ENCODE data around the gene UVRAG. TPM values are rescaled to one million over a fixed set of nuclear protein-coding genes. Genes with fewer than 3 reads are reported as not detected.
"Not testable (repeated sequence)": the region's sequence is repeated elsewhere in the genome, so short reads cannot be mapped to it uniquely, and the experiment has no call there.

Gene UVRAG
- total RNA-seq, 1 donor from 2014 or later = 18.6 TPM

GRCh38 chr11:75845324-75845723 lies 30.3 kb downstream of the UVRAG start:
- H3K27ac Mint-ChIP-seq = no peak overlapping the region
- H3K36me3 Mint-ChIP-seq (ENCODE audit: low read depth) = peaks cover 4% of the 10 kb centered on the region
- H3K27me3 Mint-ChIP-seq (ENCODE audit: insufficient read depth) = no peaks in the 10 kb centered on the region
- peaks cover 3% of the 10 kb centered on the region for H3K4me1 Mint-ChIP-seq (ENCODE audit: low read depth)
- intact Hi-C loops (cut with micrococcal nuclease) = no loop called here
- no peak overlapping the region for H3K4me3 Mint-ChIP-seq
- no peak for DNase-seq (ENCODE audit: low spot score)
- no peaks in the 10 kb centered on the region for H3K9me3 Mint-ChIP-seq

GRCh38 chr11:75849894-75850293 lies 34.9 kb downstream of the UVRAG start:
- H3K27ac Mint-ChIP-seq = no peak overlapping the region
- H3K4me1 Mint-ChIP-seq (ENCODE audit: low read depth) = peaks cover 14% of the 10 kb centered on the region
- H3K36me3 Mint-ChIP-seq (ENCODE audit: low read depth) = peaks cover 2% of the 10 kb centered on the region
- H3K9me3 Mint-ChIP-seq = no peaks in the 10 kb centered on the region
- no peak overlapping the region for H3K4me3 Mint-ChIP-seq
- DNase-seq (ENCODE audit: low spot score) = no peak
- no peaks in the 10 kb centered on the region for H3K27me3 Mint-ChIP-seq (ENCODE audit: insufficient read depth)
- intact Hi-C loops (cut with micrococcal nuclease) = no loop called here

- Mint-ChIP-seq H3K27me3 (ENCODE audit: insufficient read depth) (no peaks in the 10 kb centered on the region), H3K4me1 (ENCODE audit: low read depth) (peaks cover 14% of the 10 kb centered on the region), H3K36me3 (ENCODE audit: low read depth) (peaks cover 2% of the 10 kb centered on the region), H3K4me3 (no peak overlapping the region), H3K9me3 (no peaks in the 10 kb centered on the region), H3K27ac (no peak overlapping the region)
- no peak for DNase-seq (ENCODE audit: low spot score)
- intact Hi-C loops (cut with micrococcal nuclease) = no loop called here
These were observed 35.8 kb downstream of the UVRAG start for GRCh38 chr11:75850787-75851186.

GRCh38 chr11:75851203-75851602 lies 36.2 kb downstream of the UVRAG start:
- no peaks in the 10 kb centered on the region for H3K27me3 Mint-ChIP-seq (ENCODE audit: insufficient read depth)
- H3K36me3 Mint-ChIP-seq (ENCODE audit: low read depth) = peaks cover 2% of the 10 kb centered on the region
- no peak overlapping the region for H3K4me3 Mint-ChIP-seq
- peaks cover 14% of the 10 kb centered on the region for H3K4me1 Mint-ChIP-seq (ENCODE audit: low read depth)
- DNase-seq (ENCODE audit: low spot score) = no peak
- H3K27ac Mint-ChIP-seq = no peak overlapping the region
- no peaks in the 10 kb centered on the region for H3K9me3 Mint-ChIP-seq
- intact Hi-C loops (cut with micrococcal nuclease) = no loop called here

- intact Hi-C loops (cut with micrococcal nuclease) = no loop called here
- Mint-ChIP-seq H3K4me3 (no peak overlapping the region), H3K4me1 (ENCODE audit: low read depth) (peaks cover 14% of the 10 kb centered on the region), H3K9me3 (no peaks in the 10 kb centered on the region), H3K36me3 (ENCODE audit: low read depth) (peaks cover 8% of the 10 kb centered on the region), H3K27ac (no peak overlapping the region), H3K27me3 (ENCODE audit: insufficient read depth) (no peaks in the 10 kb centered on the region)
- no peak for DNase-seq (ENCODE audit: low spot score)
These were observed 37.5 kb downstream of the UVRAG start for GRCh38 chr11:75852406-75853017.

GRCh38 chr11:75853563-75853962 lies 38.6 kb downstream of the UVRAG start:
- peaks cover 19% of the 10 kb centered on the region for H3K4me1 Mint-ChIP-seq (ENCODE audit: low read depth)
- H3K27ac Mint-ChIP-seq; H3K27me3 Mint-ChIP-seq (ENCODE audit: insufficient read depth); H3K9me3 Mint-ChIP-seq; DNase-seq (ENCODE audit: low spot score); H3K4me3 Mint-ChIP-seq; intact Hi-C loops (cut with micrococcal nuclease): not testable (repeated sequence)
- H3K36me3 Mint-ChIP-seq (ENCODE audit: low read depth) = peaks cover 10% of the 10 kb centered on the region

GRCh38 chr11:75853971-75854370 lies 39.0 kb downstream of the UVRAG start:
- intact Hi-C loops (cut with micrococcal nuclease) = no loop called here
- no peak overlapping the region for H3K4me3 Mint-ChIP-seq

GRCh38 chr11:75855206-75855605 lies 40.2 kb downstream of the UVRAG start:
- Mint-ChIP-seq H3K27me3 (ENCODE audit: insufficient read depth) (no peaks in the 10 kb centered on the region), H3K9me3 (no peaks in the 10 kb centered on the region), H3K4me3 (no peak overlapping the region), H3K4me1 (ENCODE audit: low read depth) (peaks cover 20% of the 10 kb centered on the region), H3K36me3 (ENCODE audit: low read depth) (peaks cover 10% of the 10 kb centered on the region), H3K27ac (no peak overlapping the region)
- intact Hi-C loops (cut with micrococcal nuclease) = no loop called here
- no peak for DNase-seq (ENCODE audit: low spot score)

More at GRCh38 chr11:75853971-75854370, 39.0 kb downstream of the UVRAG start:
- Mint-ChIP-seq H3K27ac (no peak overlapping the region), H3K27me3 (ENCODE audit: insufficient read depth) (no peaks in the 10 kb centered on the region), H3K4me1 (ENCODE audit: low read depth) (peaks cover 23% of the 10 kb centered on the region), H3K36me3 (ENCODE audit: low read depth) (peaks cover 10% of the 10 kb centered on the region), H3K9me3 (no peaks in the 10 kb centered on the region)
- DNase-seq (ENCODE audit: low spot score) = no peak

GRCh38 chr11:75856912-75857311 lies 41.9 kb downstream of the UVRAG start:
- H3K9me3 Mint-ChIP-seq = no peaks in the 10 kb centered on the region
- no peak for DNase-seq (ENCODE audit: low spot score)
- peaks cover 9% of the 10 kb centered on the region for H3K4me1 Mint-ChIP-seq (ENCODE audit: low read depth)
- H3K27me3 Mint-ChIP-seq (ENCODE audit: insufficient read depth) = no peaks in the 10 kb centered on the region
- no peak overlapping the region for H3K4me3 Mint-ChIP-seq
- intact Hi-C loops (cut with micrococcal nuclease) = no loop called here
- H3K36me3 Mint-ChIP-seq (ENCODE audit: low read depth) = peaks cover 12% of the 10 kb centered on the region
- H3K27ac Mint-ChIP-seq = no peak overlapping the region

GRCh38 chr11:75858042-75858441 lies 43.0 kb downstream of the UVRAG start:
- Mint-ChIP-seq H3K27ac (no peak overlapping the region), H3K4me3 (no peak overlapping the region), H3K36me3 (ENCODE audit: low read depth) (peaks cover 17% of the 10 kb centered on the region), H3K4me1 (ENCODE audit: low read depth) (peaks cover 9% of the 10 kb centered on the region), H3K27me3 (ENCODE audit: insufficient read depth) (no peaks in the 10 kb centered on the region), H3K9me3 (no peaks in the 10 kb centered on the region)
- intact Hi-C loops (cut with micrococcal nuclease) = loop anchor here (1.0 kb wide), 1 partner anchor 43 kb away; the partner anchor contains the start of gene UVRAG
- DNase-seq (ENCODE audit: low spot score) = no peak

GRCh38 chr11:75858613-75859012 lies 43.6 kb downstream of the UVRAG start:
- no peak for DNase-seq (ENCODE audit: low spot score)
- Mint-ChIP-seq H3K4me1 (ENCODE audit: low read depth) (peaks cover 9% of the 10 kb centered on the region), H3K4me3 (no peak overlapping the region), H3K27me3 (ENCODE audit: insufficient read depth) (no peaks in the 10 kb centered on the region), H3K27ac (no peak overlapping the region), H3K9me3 (no peaks in the 10 kb centered on the region), H3K36me3 (ENCODE audit: low read depth) (peaks cover 17% of the 10 kb centered on the region)
- intact Hi-C loops (cut with micrococcal nuclease) = loop anchor here (1.0 kb wide), 1 partner anchor 43 kb away; the partner anchor contains the start of gene UVRAG

- peaks cover 17% of the 10 kb centered on the region for H3K36me3 Mint-ChIP-seq (ENCODE audit: low read depth)
- intact Hi-C loops (cut with micrococcal nuclease) = no loop called here
- H3K4me1 Mint-ChIP-seq (ENCODE audit: low read depth) = peaks cover 9% of the 10 kb centered on the region
- no peaks in the 10 kb centered on the region for H3K9me3 Mint-ChIP-seq
- H3K4me3 Mint-ChIP-seq = no peak overlapping the region
- no peaks in the 10 kb centered on the region for H3K27me3 Mint-ChIP-seq (ENCODE audit: insufficient read depth)
- H3K27ac Mint-ChIP-seq = no peak overlapping the region
- DNase-seq (ENCODE audit: low spot score) = no peak
These were observed 44.6 kb downstream of the UVRAG start for GRCh38 chr11:75859614-75860013.

GRCh38 chr11:75862437-75862836 lies 47.4 kb downstream of the UVRAG start:
- intact Hi-C loops (cut with micrococcal nuclease) = no loop called here
- Mint-ChIP-seq H3K4me3 (no peak overlapping the region), H3K27me3 (ENCODE audit: insufficient read depth) (no peaks in the 10 kb centered on the region), H3K9me3 (no peaks in the 10 kb centered on the region), H3K4me1 (ENCODE audit: low read depth) (peaks cover 9% of the 10 kb centered on the region), H3K27ac (no peak overlapping the region), H3K36me3 (ENCODE audit: low read depth) (peaks cover 10% of the 10 kb centered on the region)
- DNase-seq (ENCODE audit: low spot score) = no peak
